Measurements from ENCODE around the gene DOCK1.

Gene DOCK1

GRCh38 chr10:127398971-127399365, 493.7 kb downstream of the DOCK1 start:
- H3K27me3 ChIP-seq (ENCODE audit: control insufficient read depth in 1 of 2, insufficient read depth in 2 of 2, low read length in 2 of 2), result no peaks in the 10 kb centered on the region
- no peak overlapping the region for H3K9ac ChIP-seq (ENCODE audit: low read length in 2 of 2)
- H3K36me3 ChIP-seq (ENCODE audit: control insufficient read depth in 2 of 2, insufficient read depth in 2 of 2, low read length in 2 of 2), result peaks cover 0 to 3% of the 10 kb centered on the region in 2 donors
- H3K4me3 ChIP-seq (ENCODE audit: low read length in 2 of 2), result no peak overlapping the region
- H3K9me3 ChIP-seq (ENCODE audit: control insufficient read depth in 2 of 2, low read length in 2 of 2), result no peaks in the 10 kb centered on the region
- no peak overlapping the region for H3K27ac ChIP-seq (ENCODE audit: low read length)
- H3K4me1 ChIP-seq (ENCODE audit: control insufficient read depth, insufficient read depth, low read length), result peaks cover 7% of the 10 kb centered on the region

- Histone ChIP-seq H3K9me3 (ENCODE audit: control insufficient read depth in 2 of 2, low read length in 2 of 2) (no peaks in the 10 kb centered on the region), H3K4me3 (ENCODE audit: low read length in 2 of 2) (no peak overlapping the region), H3K4me1 (ENCODE audit: control insufficient read depth, insufficient read depth, low read length) (peaks cover 7% of the 10 kb centered on the region), H3K36me3 (ENCODE audit: control insufficient read depth in 2 of 2, insufficient read depth in 2 of 2, low read length in 2 of 2) (peaks cover 0 to 7% of the 10 kb centered on the region in 2 donors), H3K9ac (ENCODE audit: low read length in 2 of 2) (no peak overlapping the region), H3K27me3 (ENCODE audit: control insufficient read depth in 1 of 2, insufficient read depth in 2 of 2, low read length in 2 of 2) (no peaks in the 10 kb centered on the region), H3K27ac (ENCODE audit: low read length) (no peak overlapping the region)
Observed at GRCh38 chr10:127399668-127400067, 494.4 kb downstream of the DOCK1 start.

GRCh38 chr10:127400216-127400615, 495.0 kb downstream of the DOCK1 start:
- Histone ChIP-seq H3K27ac (ENCODE audit: low read length) (no peak overlapping the region), H3K36me3 (ENCODE audit: control insufficient read depth in 2 of 2, insufficient read depth in 2 of 2, low read length in 2 of 2) (peaks cover 0 to 4% of the 10 kb centered on the region in 2 donors), H3K4me1 (ENCODE audit: control insufficient read depth, insufficient read depth, low read length) (peaks cover 7% of the 10 kb centered on the region), H3K9ac (ENCODE audit: low read length in 2 of 2) (no peak overlapping the region), H3K4me3 (ENCODE audit: low read length in 2 of 2) (no peak overlapping the region), H3K27me3 (ENCODE audit: control insufficient read depth in 1 of 2, insufficient read depth in 2 of 2, low read length in 2 of 2) (no peaks in the 10 kb centered on the region), H3K9me3 (ENCODE audit: control insufficient read depth in 2 of 2, low read length in 2 of 2) (no peaks in the 10 kb centered on the region)

- no peak overlapping the region for H3K4me3 ChIP-seq (ENCODE audit: low read length in 2 of 2)
- H3K4me1 ChIP-seq (ENCODE audit: control insufficient read depth, insufficient read depth, low read length), result peaks cover 7% of the 10 kb centered on the region
- no peak overlapping the region for H3K9ac ChIP-seq (ENCODE audit: low read length in 2 of 2)
- H3K27me3 ChIP-seq (ENCODE audit: control insufficient read depth in 1 of 2, insufficient read depth in 2 of 2, low read length in 2 of 2), result no peaks in the 10 kb centered on the region
- H3K9me3 ChIP-seq (ENCODE audit: control insufficient read depth in 2 of 2, low read length in 2 of 2), result no peaks in the 10 kb centered on the region
- no peak overlapping the region for H3K27ac ChIP-seq (ENCODE audit: low read length)
- peaks cover 0 to 4% of the 10 kb centered on the region in 2 donors for H3K36me3 ChIP-seq (ENCODE audit: control insufficient read depth in 2 of 2, insufficient read depth in 2 of 2, low read length in 2 of 2)
Observed at GRCh38 chr10:127402596-127403409, 497.6 kb downstream of the DOCK1 start.

- Histone ChIP-seq H3K4me1 (ENCODE audit: control insufficient read depth, insufficient read depth, low read length) (peaks cover 7% of the 10 kb centered on the region), H3K4me3 (ENCODE audit: low read length in 2 of 2) (no peak overlapping the region), H3K9me3 (ENCODE audit: control insufficient read depth in 2 of 2, low read length in 2 of 2) (no peaks in the 10 kb centered on the region), H3K9ac (ENCODE audit: low read length in 2 of 2) (no peak overlapping the region), H3K36me3 (ENCODE audit: control insufficient read depth in 2 of 2, insufficient read depth in 2 of 2, low read length in 2 of 2) (peaks cover 0 to 12% of the 10 kb centered on the region in 2 donors), H3K27ac (ENCODE audit: low read length) (no peak overlapping the region), H3K27me3 (ENCODE audit: control insufficient read depth in 1 of 2, insufficient read depth in 2 of 2, low read length in 2 of 2) (no peaks in the 10 kb centered on the region)
Observed at GRCh38 chr10:127405221-127405620, 500.0 kb downstream of the DOCK1 start.

GRCh38 chr10:127406018-127406550, 500.9 kb downstream of the DOCK1 start:
- H3K9me3 ChIP-seq (ENCODE audit: control insufficient read depth in 2 of 2, low read length in 2 of 2), result no peaks in the 10 kb centered on the region
- no peak overlapping the region for H3K4me3 ChIP-seq (ENCODE audit: low read length in 2 of 2)
- no peaks in the 10 kb centered on the region for H3K27me3 ChIP-seq (ENCODE audit: control insufficient read depth in 1 of 2, insufficient read depth in 2 of 2, low read length in 2 of 2)
- H3K27ac ChIP-seq (ENCODE audit: low read length), result no peak overlapping the region
- H3K9ac ChIP-seq (ENCODE audit: low read length in 2 of 2), result no peak overlapping the region
- peaks cover 7% of the 10 kb centered on the region for H3K4me1 ChIP-seq (ENCODE audit: control insufficient read depth, insufficient read depth, low read length)
- peaks cover 2 to 15% of the 10 kb centered on the region in 2 donors for H3K36me3 ChIP-seq (ENCODE audit: control insufficient read depth in 2 of 2, insufficient read depth in 2 of 2, low read length in 2 of 2)

GRCh38 chr10:127407551-127407950, 502.3 kb downstream of the DOCK1 start:
- H3K27ac ChIP-seq (ENCODE audit: low read length), result no peak overlapping the region
- H3K9me3 ChIP-seq (ENCODE audit: control insufficient read depth in 2 of 2, low read length in 2 of 2), result no peaks in the 10 kb centered on the region
- peaks cover 6 to 19% of the 10 kb centered on the region in 2 donors for H3K36me3 ChIP-seq (ENCODE audit: control insufficient read depth in 2 of 2, insufficient read depth in 2 of 2, low read length in 2 of 2)
- no peaks in the 10 kb centered on the region for H3K27me3 ChIP-seq (ENCODE audit: control insufficient read depth in 1 of 2, insufficient read depth in 2 of 2, low read length in 2 of 2)
- peaks cover 3% of the 10 kb centered on the region for H3K4me1 ChIP-seq (ENCODE audit: control insufficient read depth, insufficient read depth, low read length)
- no peak overlapping the region for H3K9ac ChIP-seq (ENCODE audit: low read length in 2 of 2)
- no peak overlapping the region for H3K4me3 ChIP-seq (ENCODE audit: low read length in 2 of 2)

- Histone ChIP-seq H3K4me1 (ENCODE audit: control insufficient read depth, insufficient read depth, low read length) (no peaks in the 10 kb centered on the region), H3K27me3 (ENCODE audit: control insufficient read depth in 1 of 2, insufficient read depth in 2 of 2, low read length in 2 of 2) (no peaks in the 10 kb centered on the region), H3K4me3 (ENCODE audit: low read length in 2 of 2) (no peak overlapping the region), H3K27ac (ENCODE audit: low read length) (no peak overlapping the region), H3K9me3 (ENCODE audit: control insufficient read depth in 2 of 2, low read length in 2 of 2) (no peaks in the 10 kb centered on the region), H3K36me3 (ENCODE audit: control insufficient read depth in 2 of 2, insufficient read depth in 2 of 2, low read length in 2 of 2) (peaks cover 6 to 19% of the 10 kb centered on the region in 2 donors), H3K9ac (ENCODE audit: low read length in 2 of 2) (no peak overlapping the region)
Observed at GRCh38 chr10:127408112-127408710, 503.0 kb downstream of the DOCK1 start.

- no peak overlapping the region for H3K9ac ChIP-seq (ENCODE audit: low read length in 2 of 2)
- no peak overlapping the region for H3K27ac ChIP-seq (ENCODE audit: low read length)
- no peaks in the 10 kb centered on the region for H3K4me1 ChIP-seq (ENCODE audit: control insufficient read depth, insufficient read depth, low read length)
- no peak overlapping the region for H3K4me3 ChIP-seq (ENCODE audit: low read length in 2 of 2)
- no peaks in the 10 kb centered on the region for H3K9me3 ChIP-seq (ENCODE audit: control insufficient read depth in 2 of 2, low read length in 2 of 2)
- H3K36me3 ChIP-seq (ENCODE audit: control insufficient read depth in 2 of 2, insufficient read depth in 2 of 2, low read length in 2 of 2), result peaks cover 6 to 19% of the 10 kb centered on the region in 2 donors
- H3K27me3 ChIP-seq (ENCODE audit: control insufficient read depth in 1 of 2, insufficient read depth in 2 of 2, low read length in 2 of 2), result no peaks in the 10 kb centered on the region
Observed at GRCh38 chr10:127408733-127409132, 503.5 kb downstream of the DOCK1 start.

- Histone ChIP-seq H3K9ac (ENCODE audit: low read length in 2 of 2) (no peak overlapping the region), H3K4me3 (ENCODE audit: low read length in 2 of 2) (no peak overlapping the region), H3K27me3 (ENCODE audit: control insufficient read depth in 1 of 2, insufficient read depth in 2 of 2, low read length in 2 of 2) (no peaks in the 10 kb centered on the region), H3K36me3 (ENCODE audit: control insufficient read depth in 2 of 2, insufficient read depth in 2 of 2, low read length in 2 of 2) (peaks cover 8 to 16% of the 10 kb centered on the region in 2 donors), H3K9me3 (ENCODE audit: control insufficient read depth in 2 of 2, low read length in 2 of 2) (no peaks in the 10 kb centered on the region), H3K27ac (ENCODE audit: low read length) (no peak overlapping the region), H3K4me1 (ENCODE audit: control insufficient read depth, insufficient read depth, low read length) (no peaks in the 10 kb centered on the region)
Observed at GRCh38 chr10:127410030-127410429, 504.8 kb downstream of the DOCK1 start.

GRCh38 chr10:127411062-127411461, 505.8 kb downstream of the DOCK1 start:
- no peaks in the 10 kb centered on the region for H3K9me3 ChIP-seq (ENCODE audit: control insufficient read depth in 2 of 2, low read length in 2 of 2)
- peaks cover 10 to 20% of the 10 kb centered on the region in 2 donors for H3K36me3 ChIP-seq (ENCODE audit: control insufficient read depth in 2 of 2, insufficient read depth in 2 of 2, low read length in 2 of 2)
- H3K9ac ChIP-seq (ENCODE audit: low read length in 2 of 2), result no peak overlapping the region

More at GRCh38 chr10:127411062-127411461, 505.8 kb downstream of the DOCK1 start:
- no peaks in the 10 kb centered on the region for H3K27me3 ChIP-seq (ENCODE audit: control insufficient read depth in 1 of 2, insufficient read depth in 2 of 2, low read length in 2 of 2)
- H3K27ac ChIP-seq (ENCODE audit: low read length), result no peak overlapping the region
- no peaks in the 10 kb centered on the region for H3K4me1 ChIP-seq (ENCODE audit: control insufficient read depth, insufficient read depth, low read length)
- H3K4me3 ChIP-seq (ENCODE audit: low read length in 2 of 2), result no peak overlapping the region
